ENCODE results near the gene SNX8.

SNX8 gene

GRCh38 chr7:2287745-2288144, 26.5 kb downstream of the SNX8 start:
- Mint-ChIP-seq H3K4me3 (no peak overlapping the region), H3K36me3 (ENCODE audit: low read depth) (no peaks in the 10 kb centered on the region), H3K27me3 (no peaks in the 10 kb centered on the region), H3K27ac (no peak overlapping the region), H3K9me3 (no peaks in the 10 kb centered on the region), H3K4me1 (ENCODE audit: low read depth) (peaks cover 4% of the 10 kb centered on the region)

- Mint-ChIP-seq H3K27ac (no peak overlapping the region), H3K4me1 (ENCODE audit: low read depth) (peaks cover 5% of the 10 kb centered on the region), H3K36me3 (ENCODE audit: low read depth) (no peaks in the 10 kb centered on the region), H3K27me3 (no peaks in the 10 kb centered on the region), H3K4me3 (no peak overlapping the region), H3K9me3 (no peaks in the 10 kb centered on the region)
Observed at GRCh38 chr7:2283074-2283473, 31.2 kb downstream of the SNX8 start.

- no peak overlapping the region for H3K4me3 Mint-ChIP-seq
- peaks cover 5% of the 10 kb centered on the region for H3K4me1 Mint-ChIP-seq (ENCODE audit: low read depth)
- H3K9me3 Mint-ChIP-seq, result no peaks in the 10 kb centered on the region
- H3K27ac Mint-ChIP-seq, result no peak overlapping the region
- H3K27me3 Mint-ChIP-seq, result no peaks in the 10 kb centered on the region
- H3K36me3 Mint-ChIP-seq (ENCODE audit: low read depth), result no peaks in the 10 kb centered on the region
Observed at GRCh38 chr7:2282185-2282751, 32.0 kb downstream of the SNX8 start.

GRCh38 chr7:2281541-2281940, 32.7 kb downstream of the SNX8 start:
- Mint-ChIP-seq H3K9me3 (no peaks in the 10 kb centered on the region), H3K27ac (no peak overlapping the region), H3K4me1 (ENCODE audit: low read depth) (peaks cover 5% of the 10 kb centered on the region)

GRCh38 chr7:2280424-2280823, 33.8 kb downstream of the SNX8 start:
- Mint-ChIP-seq H3K27me3 (no peaks in the 10 kb centered on the region), H3K36me3 (ENCODE audit: low read depth) (no peaks in the 10 kb centered on the region), H3K4me3 (no peak overlapping the region), H3K9me3 (no peaks in the 10 kb centered on the region), H3K27ac (no peak overlapping the region), H3K4me1 (ENCODE audit: low read depth) (peaks cover 5% of the 10 kb centered on the region)

More at GRCh38 chr7:2281541-2281940, 32.7 kb downstream of the SNX8 start:
- Mint-ChIP-seq H3K36me3 (ENCODE audit: low read depth) (no peaks in the 10 kb centered on the region), H3K27me3 (no peaks in the 10 kb centered on the region), H3K4me3 (no peak overlapping the region)

GRCh38 chr7:2279896-2280295, 34.3 kb downstream of the SNX8 start:
- H3K36me3 Mint-ChIP-seq (ENCODE audit: low read depth), result no peaks in the 10 kb centered on the region
- no peak overlapping the region for H3K27ac Mint-ChIP-seq
- H3K27me3 Mint-ChIP-seq, result no peaks in the 10 kb centered on the region
- H3K4me3 Mint-ChIP-seq, result no peak overlapping the region
- H3K4me1 Mint-ChIP-seq (ENCODE audit: low read depth), result peaks cover 5% of the 10 kb centered on the region
- no peaks in the 10 kb centered on the region for H3K9me3 Mint-ChIP-seq

- Mint-ChIP-seq H3K36me3 (ENCODE audit: low read depth) (peaks cover 4% of the 10 kb centered on the region), H3K4me1 (ENCODE audit: low read depth) (peaks cover 5% of the 10 kb centered on the region), H3K4me3 (no peak overlapping the region), H3K27me3 (no peaks in the 10 kb centered on the region), H3K27ac (no peak overlapping the region), H3K9me3 (no peaks in the 10 kb centered on the region)
Observed at GRCh38 chr7:2278026-2278425, 36.2 kb downstream of the SNX8 start.

GRCh38 chr7:2276107-2276506, 38.1 kb downstream of the SNX8 start:
- Mint-ChIP-seq H3K36me3 (ENCODE audit: low read depth) (peaks cover 13% of the 10 kb centered on the region), H3K4me1 (ENCODE audit: low read depth) (peaks cover 5% of the 10 kb centered on the region), H3K9me3 (no peaks in the 10 kb centered on the region), H3K27me3 (no peaks in the 10 kb centered on the region), H3K4me3 (no peak overlapping the region), H3K27ac (no peak overlapping the region)

- no peaks in the 10 kb centered on the region for H3K9me3 Mint-ChIP-seq
- H3K27me3 Mint-ChIP-seq, result no peaks in the 10 kb centered on the region
- H3K4me1 Mint-ChIP-seq (ENCODE audit: low read depth), result peaks cover 4% of the 10 kb centered on the region
- no peak overlapping the region for H3K27ac Mint-ChIP-seq
- H3K36me3 Mint-ChIP-seq (ENCODE audit: low read depth), result peaks cover 14% of the 10 kb centered on the region
- H3K4me3 Mint-ChIP-seq, result no peak overlapping the region
Observed at GRCh38 chr7:2275101-2275500, 39.1 kb downstream of the SNX8 start.

- Mint-ChIP-seq H3K27me3 (no peaks in the 10 kb centered on the region), H3K9me3 (no peaks in the 10 kb centered on the region), H3K27ac (no peak overlapping the region), H3K36me3 (ENCODE audit: low read depth) (peaks cover 16% of the 10 kb centered on the region), H3K4me3 (no peak overlapping the region), H3K4me1 (ENCODE audit: low read depth) (no peaks in the 10 kb centered on the region)
Observed at GRCh38 chr7:2274666-2275065, 39.6 kb downstream of the SNX8 start.

GRCh38 chr7:2273866-2274265, 40.4 kb downstream of the SNX8 start:
- H3K36me3 Mint-ChIP-seq (ENCODE audit: low read depth), result peaks cover 20% of the 10 kb centered on the region
- H3K4me1 Mint-ChIP-seq (ENCODE audit: low read depth), result no peaks in the 10 kb centered on the region
- no peak overlapping the region for H3K4me3 Mint-ChIP-seq
- no peaks in the 10 kb centered on the region for H3K9me3 Mint-ChIP-seq
- H3K27me3 Mint-ChIP-seq, result no peaks in the 10 kb centered on the region
- H3K27ac Mint-ChIP-seq, result no peak overlapping the region

GRCh38 chr7:2272031-2272430, 42.2 kb downstream of the SNX8 start:
- H3K4me3 Mint-ChIP-seq, result no peak overlapping the region
- H3K9me3 Mint-ChIP-seq, result no peaks in the 10 kb centered on the region
- no peaks in the 10 kb centered on the region for H3K27me3 Mint-ChIP-seq
- H3K36me3 Mint-ChIP-seq (ENCODE audit: low read depth), result peaks cover 20% of the 10 kb centered on the region
- H3K27ac Mint-ChIP-seq, result no peak overlapping the region
- H3K4me1 Mint-ChIP-seq (ENCODE audit: low read depth), result no peaks in the 10 kb centered on the region

GRCh38 chr7:2271273-2272026, 42.8 kb downstream of the SNX8 start:
- Mint-ChIP-seq H3K27ac (no peak overlapping the region), H3K9me3 (no peaks in the 10 kb centered on the region), H3K4me1 (ENCODE audit: low read depth) (no peaks in the 10 kb centered on the region), H3K27me3 (no peaks in the 10 kb centered on the region), H3K36me3 (ENCODE audit: low read depth) (peaks cover 20% of the 10 kb centered on the region), H3K4me3 (no peak overlapping the region)

GRCh38 chr7:2270495-2270894, 43.7 kb downstream of the SNX8 start:
- Mint-ChIP-seq H3K27me3 (no peaks in the 10 kb centered on the region), H3K4me3 (no peak overlapping the region), H3K9me3 (no peaks in the 10 kb centered on the region), H3K36me3 (ENCODE audit: low read depth) (peaks cover 23% of the 10 kb centered on the region), H3K27ac (no peak overlapping the region), H3K4me1 (ENCODE audit: low read depth) (no peaks in the 10 kb centered on the region)

GRCh38 chr7:2269991-2270460, 44.2 kb downstream of the SNX8 start:
- H3K9me3 Mint-ChIP-seq, result no peaks in the 10 kb centered on the region
- no peak overlapping the region for H3K27ac Mint-ChIP-seq

More at GRCh38 chr7:2269991-2270460, 44.2 kb downstream of the SNX8 start:
- H3K27me3 Mint-ChIP-seq, result no peaks in the 10 kb centered on the region
- no peaks in the 10 kb centered on the region for H3K4me1 Mint-ChIP-seq (ENCODE audit: low read depth)
- H3K36me3 Mint-ChIP-seq (ENCODE audit: low read depth), result peaks cover 24% of the 10 kb centered on the region
- no peak overlapping the region for H3K4me3 Mint-ChIP-seq
